ELR (cell line): ENCODE results near the gene TEX26.

ENCODE experiments used
- DNase-seq: peaks from one replicate; pipeline ENCODE4 v3.0.0-alpha.2; 2015; ENCODE audit warnings: low read depth

The TEX26 gene

DNA sequence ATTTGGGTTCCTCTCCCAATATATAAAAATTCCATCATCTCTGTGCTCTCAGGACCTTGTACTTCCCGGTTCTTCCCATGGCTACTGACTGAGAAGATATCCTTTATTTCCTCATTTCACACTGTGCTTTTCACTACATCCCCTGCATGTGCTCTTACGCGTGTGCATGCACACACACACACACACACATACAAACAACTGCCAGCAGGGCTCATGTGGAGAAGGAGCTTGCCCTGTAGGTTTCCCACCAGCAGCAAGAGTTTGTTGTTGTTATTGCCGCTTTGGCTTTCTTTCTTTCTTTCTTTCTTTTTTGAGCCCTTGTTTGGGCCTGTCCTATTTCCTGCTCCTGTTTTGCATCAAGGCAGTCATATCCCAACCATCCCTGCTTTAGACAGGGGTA lies 43.6 kb downstream of the TEX26 start:
- no peak for DNase-seq

DNA sequence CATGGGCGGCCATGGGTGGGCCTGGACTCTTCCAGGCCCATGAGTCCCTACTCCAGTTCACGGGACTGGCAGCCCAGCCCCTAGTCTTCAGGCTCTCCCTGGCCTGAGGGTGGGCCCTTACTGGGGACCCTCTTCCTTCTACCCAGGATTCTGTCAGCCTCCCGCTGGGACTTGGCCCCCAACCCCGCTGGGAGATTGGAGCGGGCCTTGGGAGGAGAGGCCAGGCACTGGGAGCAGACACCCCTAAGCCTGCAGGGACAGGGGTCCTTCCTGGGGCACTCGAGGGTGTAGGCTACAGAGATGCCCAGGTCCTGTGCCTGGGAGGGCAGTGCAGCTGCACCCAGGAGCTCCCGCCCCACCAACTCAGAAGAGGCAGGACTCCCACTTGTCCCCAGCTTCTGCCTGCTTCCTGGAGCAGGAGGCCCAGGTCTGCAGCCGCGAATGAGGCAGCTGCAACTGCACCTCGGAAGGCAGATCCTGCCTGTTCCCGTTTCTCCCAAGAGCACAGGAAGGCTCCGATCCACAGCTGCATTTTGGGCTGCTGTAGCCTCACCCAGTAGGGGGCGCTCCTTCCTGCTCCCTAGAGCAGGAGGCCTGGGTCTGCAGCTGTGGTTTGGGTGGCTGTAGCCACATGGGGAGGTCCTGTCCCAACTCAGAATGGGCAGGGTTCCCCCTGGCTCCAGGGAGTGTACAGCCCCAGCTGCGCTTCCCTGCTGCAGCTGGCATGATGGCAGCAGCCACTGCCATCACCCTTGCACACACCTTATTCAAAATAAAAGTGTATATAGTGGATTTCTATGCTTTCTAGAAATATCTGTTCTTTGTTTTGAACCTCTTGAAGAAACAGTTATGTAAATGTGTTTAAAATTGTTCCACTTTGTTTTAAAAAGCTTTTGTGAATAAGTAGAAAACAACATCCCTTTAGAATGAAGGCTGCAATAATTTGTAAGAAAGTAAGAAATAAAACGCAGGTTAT lies 46.8 kb downstream of the TEX26 start:
- DNase-seq: peak; percentile 20

GRCh38 chr13:30982506-30982905 lies 50.0 kb downstream of the TEX26 start:
- DNase-seq: no peak

GRCh38 chr13:30982906-30983305 lies 50.5 kb downstream of the TEX26 start:
- DNase-seq: no peak

- DNase-seq: no peak
Measured at GRCh38 chr13:30983431-30983830, 51.0 kb downstream of the TEX26 start.

- DNase-seq: no peak
Measured at GRCh38 chr13:30984620-30985019, 52.2 kb downstream of the TEX26 start.

GRCh38 chr13:30985637-30986205 lies 53.3 kb downstream of the TEX26 start:
- peak; percentile 84 for DNase-seq

GRCh38 chr13:30991184-30991583 lies 58.7 kb downstream of the TEX26 start:
- no peak for DNase-seq

DNA sequence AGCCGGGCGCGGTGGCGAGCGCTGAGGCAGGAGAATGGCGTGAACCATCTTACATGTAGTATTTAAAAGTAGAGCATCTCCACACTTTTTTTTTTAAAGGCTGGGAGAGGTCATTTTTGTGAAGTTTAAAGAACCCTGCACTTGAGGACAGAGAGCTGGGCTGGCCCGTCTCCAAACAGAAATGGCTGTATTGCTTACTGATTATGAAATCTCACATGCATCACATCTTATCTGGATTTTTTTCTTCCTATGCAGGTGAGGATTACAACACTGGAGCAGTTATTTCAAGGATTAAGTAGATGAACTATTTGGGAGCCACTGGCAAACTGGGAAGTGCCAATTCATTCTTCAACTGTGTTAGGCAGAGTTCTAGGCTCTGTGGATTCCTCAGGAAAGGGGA lies 59.5 kb downstream of the TEX26 start:
- no peak for DNase-seq

DNA sequence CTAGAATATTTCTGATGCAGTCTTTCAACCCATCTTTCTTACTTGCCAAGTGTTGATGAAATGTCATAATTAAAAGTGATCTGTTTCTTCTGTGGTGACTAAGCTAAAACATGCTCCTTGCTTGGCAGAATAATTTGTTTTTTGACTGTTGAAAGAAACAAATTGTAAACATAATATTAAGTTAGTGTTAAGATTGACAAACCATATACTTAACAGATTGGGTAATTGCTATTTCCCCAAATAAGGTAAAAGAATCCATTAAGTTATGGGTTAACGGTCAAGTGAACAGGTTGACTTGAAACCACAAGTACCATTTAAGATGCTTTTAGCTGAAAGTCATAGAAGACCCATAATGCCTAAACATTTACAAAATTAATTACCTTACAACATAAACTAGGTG lies 62.9 kb downstream of the TEX26 start:
- no peak for DNase-seq

- DNase-seq: no peak
Measured at GRCh38 chr13:30997697-30998096, 65.2 kb downstream of the TEX26 start.

GRCh38 chr13:30998136-30999088 lies 66.0 kb downstream of the TEX26 start:
- DNase-seq: no peak

GRCh38 chr13:31000889-31001288 lies 68.4 kb downstream of the TEX26 start:
- no peak for DNase-seq

DNA sequence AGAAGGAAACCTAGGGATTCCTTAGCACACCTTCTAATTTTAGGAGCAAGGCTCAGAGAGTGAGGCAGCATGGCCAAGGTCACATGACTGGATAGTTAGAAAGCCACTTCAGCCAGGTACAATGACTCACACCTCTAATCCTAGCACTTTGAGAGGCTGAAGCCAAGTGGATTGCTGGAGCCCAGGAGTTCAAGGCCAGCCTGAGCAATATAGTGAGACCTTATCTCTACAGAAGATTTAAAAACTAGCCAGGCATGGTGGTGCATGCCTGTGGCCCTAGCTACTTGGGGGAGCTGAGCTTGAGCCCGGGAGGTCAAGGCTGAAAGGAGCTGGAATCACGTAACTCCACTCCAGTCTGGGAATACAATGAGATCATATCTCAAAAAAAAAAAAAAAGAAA lies 69.2 kb downstream of the TEX26 start:
- DNase-seq: no peak

- no peak for DNase-seq
Measured at GRCh38 chr13:31005066-31005465, 72.6 kb downstream of the TEX26 start.

- no peak for DNase-seq
Measured at GRCh38 chr13:31007417-31007816, 75.0 kb downstream of the TEX26 start.

DNA sequence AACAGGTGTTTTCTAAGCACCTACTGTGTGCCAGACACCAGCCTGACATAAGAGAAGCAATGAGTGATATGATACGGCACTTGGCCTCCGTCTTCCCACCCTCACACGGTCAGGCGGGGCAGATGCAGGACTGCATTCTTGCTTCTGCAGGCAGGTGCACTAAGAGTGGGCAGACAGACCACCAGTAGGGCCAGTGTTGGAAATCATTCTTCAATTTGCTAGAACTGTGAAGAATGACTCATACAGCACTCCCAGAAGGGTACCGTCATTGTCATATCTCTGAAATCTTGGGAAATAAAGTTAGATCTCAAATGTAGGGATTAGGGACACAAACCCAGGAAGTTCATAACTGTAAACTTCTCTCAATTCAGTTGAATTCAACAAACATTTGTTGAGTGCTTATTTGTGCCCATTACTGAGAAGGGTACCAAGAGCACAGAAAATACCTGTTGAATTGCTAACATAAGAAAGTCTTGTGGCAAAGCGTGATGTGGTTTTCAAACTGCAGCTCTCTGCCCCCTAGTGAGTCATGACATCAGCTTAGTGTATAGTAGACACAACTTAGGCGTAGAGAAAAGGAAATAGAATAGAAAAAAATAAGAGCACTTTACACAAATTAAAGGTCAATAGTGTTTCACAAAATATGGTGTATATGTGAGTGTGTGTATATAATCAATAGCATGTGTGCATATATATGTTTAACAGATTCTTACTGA lies 76.1 kb downstream of the TEX26 start:
- DNase-seq: peak; percentile 60

DNA sequence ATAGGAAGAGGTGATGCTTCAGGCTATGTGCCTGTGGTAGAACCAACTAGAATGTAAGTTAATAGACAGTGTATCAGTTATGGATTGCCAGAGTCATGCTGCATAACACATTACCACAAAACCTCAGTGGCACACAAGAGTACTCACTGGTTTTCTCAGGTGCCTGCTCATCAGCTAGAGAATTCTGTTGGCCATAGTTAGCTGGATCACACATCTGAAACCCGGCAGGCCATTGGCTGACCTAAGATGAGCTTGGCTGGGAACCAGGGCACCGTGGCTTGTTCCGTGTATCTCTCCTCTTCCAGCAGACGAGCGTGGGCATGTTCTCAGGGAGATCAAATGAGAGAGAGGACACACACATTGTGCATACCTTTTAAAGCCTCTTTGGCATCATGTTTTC lies 76.7 kb downstream of the TEX26 start:
- peak; percentile 21 for DNase-seq

GRCh38 chr13:31010296-31010695 lies 77.8 kb downstream of the TEX26 start:
- no peak for DNase-seq

DNA sequence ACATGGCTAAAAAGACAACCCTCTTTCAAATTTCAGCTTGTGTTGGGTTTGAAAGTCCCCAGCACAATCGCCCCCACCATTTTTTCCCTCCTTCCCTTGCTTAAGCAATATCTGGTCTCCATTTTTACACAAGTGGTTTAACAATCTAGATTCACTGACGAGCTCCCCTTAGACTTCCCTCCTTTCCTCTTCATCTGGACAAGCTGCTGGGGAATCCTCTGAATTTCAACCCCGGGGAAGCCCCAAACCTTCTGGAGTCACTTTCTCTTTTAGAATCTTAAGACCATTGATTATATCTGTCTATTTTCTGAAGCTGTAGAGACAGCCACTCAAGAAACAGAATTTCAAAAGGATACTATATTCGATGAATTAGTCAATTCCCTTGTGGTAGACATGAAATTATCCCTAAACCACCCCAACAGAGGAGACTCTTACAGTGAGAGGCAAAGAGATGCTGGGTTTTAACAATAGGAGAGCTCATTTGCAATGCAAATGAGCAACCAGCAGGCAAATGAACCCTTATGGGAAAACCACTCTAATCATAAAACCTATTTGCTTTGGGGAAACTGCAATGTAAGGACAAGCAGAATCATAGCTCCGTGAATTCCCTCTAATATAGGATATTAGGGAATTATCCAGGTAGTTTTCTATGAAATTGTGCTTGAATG lies 78.9 kb downstream of the TEX26 start:
- no peak for DNase-seq
